ENCODE results near the gene KLHDC4. TPM values are rescaled to one million over a fixed set of nuclear protein-coding genes. Genes with fewer than 3 reads are reported as not detected.

The KLHDC4 gene
- total and polyA plus RNA-seq, 10 of the 15 experiments (the other 5 are each of a cell fraction or from before 2014, with no cell fraction given) = 0.80 to 62.1 (median 32.8) TPM

DNA sequence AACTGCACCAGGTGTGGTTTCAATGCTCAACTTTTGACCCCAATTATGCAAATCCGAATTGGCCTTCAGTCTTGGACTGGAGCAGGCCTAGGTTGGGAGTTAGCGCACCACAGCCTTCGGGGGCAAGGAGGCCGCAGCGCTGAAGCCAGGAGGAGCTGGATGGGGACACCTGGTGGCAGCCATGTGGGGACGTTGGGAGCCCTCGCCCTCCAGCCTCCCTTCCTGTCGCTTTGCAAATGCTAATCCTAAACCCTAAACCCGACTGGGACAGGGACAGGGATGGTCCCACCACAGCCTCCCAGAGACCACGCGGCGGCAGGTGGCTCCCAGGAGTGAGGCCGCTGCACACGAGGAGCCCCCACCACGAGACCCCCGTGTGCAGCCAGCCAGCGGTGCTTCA, 58.7 kb downstream of the KLHDC4 start:
- Histone ChIP-seq H3K4me3 (no peak overlapping the region), H3K79me2 (ENCODE audit: control insufficient read depth, insufficient read depth, low read length) (no peaks in the 10 kb centered on the region), H3K4me2 (ENCODE audit: control insufficient read depth, insufficient read depth) (no peak overlapping the region), H3K4me1 (ENCODE audit: control insufficient read depth, insufficient read depth, low read length) (peaks cover 16% of the 10 kb centered on the region), H2AFZ (ENCODE audit: control insufficient read depth, low read depth, low read length) (no peak overlapping the region), H3K27me3 (replicated peaks in 1 of 2; ENCODE audit: control insufficient read depth in 2 of 2, insufficient read depth in 2 of 2, low read length in 1 of 2) (no peaks in the 10 kb centered on the region), H3K27ac (ENCODE audit: control insufficient read depth, insufficient read depth) (no peak overlapping the region), H3K36me3 (ENCODE audit: control insufficient read depth in 2 of 2, insufficient read depth in 2 of 2, low read length in 1 of 2) (peaks cover 8 to 30% of the 10 kb centered on the region in 2 experiments; a peak in 3 of 4 replicates), H4K20me1 (ENCODE audit: control insufficient read depth, insufficient read depth) (no peaks in the 10 kb centered on the region), H3K9ac (ENCODE audit: control insufficient read depth, insufficient read depth, low read length) (no peak overlapping the region), H3K9me3 (replicated peaks; ENCODE audit: control insufficient read depth, insufficient read depth, low read length) (no peaks in the 10 kb centered on the region)
- ChIA-PET POLR2A (interaction anchor here (0.5 kb wide), 1 partner anchor 8 kb away, joined by 3 read pairs; no protein-coding TSS in a partner anchor), SMC1A (ENCODE audit: uncharacterized antibody, unreplicated experiment) (no interaction called here), CTCF (no interaction called here), RAD21 (ENCODE audit: unreplicated experiment) (no interaction called here)
- TF ChIP-seq CREM (IDR thresholded peaks at IDR 0.05; ENCODE audit: low read depth) = no peak
- no peak for TF ChIP-seq USF1 (IDR thresholded peaks at IDR 0.05; ENCODE audit: borderline replicate concordance, extremely low read length, insufficient read depth, low read depth, low read length)
- TF ChIP-seq ZBED1 (IDR thresholded peaks at IDR 0.05; ENCODE audit: borderline replicate concordance) = no peak
- TF ChIP-seq FOXM1 (IDR thresholded peaks at IDR 0.05; ENCODE audit: low read depth, low read length) = no peak
- TF ChIP-seq BACH1 (IDR thresholded peaks at IDR 0.05; ENCODE audit: borderline replicate concordance) = no peak
- no peak for TF ChIP-seq HDGF (IDR thresholded peaks at IDR 0.05)
- TF ChIP-seq DPF2 (IDR thresholded peaks at IDR 0.05) = no peak
- no peak for TF ChIP-seq MTA3 (IDR thresholded peaks at IDR 0.05; ENCODE audit: borderline replicate concordance, low read length)
- intact Hi-C loops (cut with micrococcal nuclease; ENCODE audit: unreplicated experiment) = no loop called here
- in situ Hi-C loops (cut with MboI) = no loop called here
- WGBS (ENCODE audit: insufficient coverage, insufficient replicate concordance, low lambda C conversion rate, missing lambda C conversion rate) = 95% methylated on average over 17 of the region's 17 CpGs
- FAIRE-seq (no peak), DNase-seq (ENCODE audit: low read depth, low spot score) (no peak), ATAC-seq (no peak)
- BruUV-seq (replicated peaks) = no TSS peak

Data from GM12878 (cell line).